HepG2 (cell line): ENCODE data around the gene GAL3ST2. TPM values are rescaled to one million over a fixed set of nuclear protein-coding genes. Genes with fewer than 3 reads are reported as not detected.
A peak's percentile ranks its signal among the peaks of the same experiment; 100 is the strongest.

ENCODE experiments used
- DDIT3 ChIP-seq: sonication (generic); formaldehyde crosslinking; IDR thresholded peaks from 2 replicates; pipeline ENCODE4 v1.4.0; 2020; ENCODE audit warnings: mild to moderate bottlenecking, missing genetic modification reagents
- JUNB ChIP-seq: sonication (generic); formaldehyde crosslinking; IDR thresholded peaks from 2 replicates; pipeline ENCODE4 v1.8.0; 2022; ENCODE audit warnings: missing genetic modification reagents, mild to moderate bottlenecking, borderline replicate concordance
- KLF13 ChIP-seq: sonication (generic); formaldehyde crosslinking; IDR thresholded peaks from 2 replicates; pipeline ENCODE4 v1.4.0; 2020; ENCODE audit warnings: mild to moderate bottlenecking, missing genetic modification reagents
- MEF2D ChIP-seq: sonication (generic); formaldehyde crosslinking; IDR thresholded peaks from 2 replicates; pipeline ENCODE4 v1.5.1; 2020; ENCODE audit warnings: mild to moderate bottlenecking, missing genetic modification reagents
- MXI1 ChIP-seq: IDR thresholded peaks from 3 replicates; pipeline ENCODE4 v1.6.1; 2012; ENCODE audit warnings: low read depth, low read length, inconsistent platforms, borderline replicate concordance
- NFAT5 ChIP-seq: sonication (generic); formaldehyde crosslinking; IDR thresholded peaks from 2 replicates; pipeline ENCODE4 v1.4.0; 2020; ENCODE audit warnings: missing genetic modification reagents
- SAP130 ChIP-seq: IDR thresholded peaks from 2 replicates; pipeline ENCODE4 v1.6.1; 2016; ENCODE audit warnings: low read depth
- ZNF343 ChIP-seq: sonication (generic); formaldehyde crosslinking; IDR thresholded peaks from 2 replicates; pipeline ENCODE4 v1.4.0; 2020; ENCODE audit warnings: mild to moderate bottlenecking, missing genetic modification reagents
- ZNF451 ChIP-seq: sonication (generic); formaldehyde crosslinking; IDR thresholded peaks from 2 replicates; pipeline ENCODE4 v1.5.0; 2020; ENCODE audit warnings: mild to moderate bottlenecking, missing genetic modification reagents
- ZNF670 ChIP-seq: sonication (generic); formaldehyde crosslinking; IDR thresholded peaks from 2 replicates; pipeline ENCODE4 v1.8.0; 2022; ENCODE audit warnings: mild to moderate bottlenecking, missing genetic modification reagents, borderline replicate concordance
- ZNF672 ChIP-seq: sonication (generic); formaldehyde crosslinking; IDR thresholded peaks from 2 replicates; pipeline ENCODE4 v1.8.1; 2022; ENCODE audit warnings: missing genetic modification reagents
- ZSCAN12 ChIP-seq: sonication (generic); formaldehyde crosslinking; IDR thresholded peaks from 2 replicates; pipeline ENCODE4 v1.9.0; 2021; ENCODE audit warnings: mild to moderate bottlenecking, missing genetic modification reagents
- polyA plus RNA-seq, 8 experiments: library from polyadenylated mRNA; depleted of rRNA in 3 of 8; stranded (reverse) in 7 of 8; unstranded in 1 of 8; fragments of >200 nt; fragmentation: Illumina TruSeq in 4 of 8; extraction: Trizol in 4 of 8; gene quantifications; 2 replicates each; pipeline versions ENCODE4 v1.2.1 to v1.2.3, GENCODE V29; 2011 to 2016; ENCODE audit warnings: low read depth in 4 of 8, missing spikeins in 1 of 8, mixed read lengths in 1 of 8; ENCODE audit not compliant: insufficient read depth in 1 of 8
- total RNA-seq, 5 experiments: library from RNA; depleted of rRNA; stranded (reverse); fragments of >200 nt; fragmentation: Illumina TruSeq; extraction: Trizol; gene quantifications; 2 replicates each; pipeline ENCODE4 v1.2.3, GENCODE V29; 2016; ENCODE audit warnings: low read depth in 1 of 5
- TF ChIP-seq, protein P1 (sequence below): sonication (generic); formaldehyde crosslinking; IDR thresholded peaks from 2 replicates; pipeline ENCODE4 v1.5.1; 2020; ENCODE audit warnings: mild to moderate bottlenecking, moderate library complexity, missing genetic modification reagents
- TF ChIP-seq, protein P2 (sequence below): IDR thresholded peaks from 2 replicates; pipeline ENCODE4 v1.6.1; 2018; ENCODE audit warnings: missing genetic modification reagents, mild to moderate bottlenecking, missing compliant biosample characterization

GAL3ST2 gene
- total and polyA plus RNA-seq, 2 of the 13 experiments (the other 11 are each of a cell fraction or from before 2014, with no cell fraction given), result 0.17 to 0.20 TPM

DNA sequence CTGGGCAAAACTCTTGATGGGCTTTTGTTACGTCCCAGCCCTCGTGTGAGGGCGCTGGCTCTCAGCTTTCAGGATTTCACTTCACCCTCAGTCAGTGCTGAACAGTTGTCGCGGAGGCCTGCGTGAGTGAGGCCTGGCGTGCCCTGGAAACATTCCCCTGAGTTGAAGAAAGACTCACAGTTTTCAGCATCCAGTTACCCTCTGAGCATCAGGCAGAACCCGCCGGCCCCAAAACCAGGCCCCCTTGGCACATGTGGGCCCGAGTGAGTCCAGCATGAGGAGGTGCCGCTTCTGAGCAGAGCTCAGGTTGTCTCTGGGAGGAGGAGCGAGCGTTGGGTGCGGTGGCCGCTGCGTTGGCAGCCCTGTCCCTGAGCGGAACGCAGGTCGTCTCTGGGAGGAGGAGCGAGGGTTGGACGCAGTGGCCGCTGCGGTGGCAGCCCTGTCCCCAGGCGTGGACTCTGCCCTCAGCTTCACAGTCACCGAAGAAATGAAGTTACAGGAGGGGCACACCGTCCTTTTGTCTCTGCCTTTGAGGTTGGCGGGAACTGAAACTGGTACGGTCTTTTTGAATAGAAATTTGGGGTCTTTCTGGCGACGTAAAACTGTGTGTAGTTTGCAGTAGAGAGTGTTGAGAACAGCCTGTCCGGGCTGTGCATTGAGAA, 32.2 kb downstream of the GAL3ST2 start, which contains the start of gene NEU4 (continued):
- TF ChIP-seq NFAT5 (CRISPR knock-in tag) (peak; percentile 93), ZNF343 (CRISPR knock-in tag) (peak; percentile 95), MEF2D (CRISPR knock-in tag) (peak; percentile 72; the same call in 1 of the 2 replicates), ZNF670 (CRISPR knock-in tag) (peak; percentile 93; the same call in 1 of the 2 replicates), ZNF672 (CRISPR knock-in tag) (no peak), DDIT3 (CRISPR knock-in tag) (no peak), ZSCAN12 (CRISPR knock-in tag) (peak; percentile 80; the same call in 1 of the 2 replicates), JUNB (CRISPR knock-in tag) (no peak), SAP130 (CRISPR knock-in tag) (peak; percentile 96), MXI1 (peak; percentile 71; the same call in 1 of the 3 replicates), KLF13 (CRISPR knock-in tag) (no peak), ZNF451 (peak; percentile 97)
- TF ChIP-seq, protein P1, sequence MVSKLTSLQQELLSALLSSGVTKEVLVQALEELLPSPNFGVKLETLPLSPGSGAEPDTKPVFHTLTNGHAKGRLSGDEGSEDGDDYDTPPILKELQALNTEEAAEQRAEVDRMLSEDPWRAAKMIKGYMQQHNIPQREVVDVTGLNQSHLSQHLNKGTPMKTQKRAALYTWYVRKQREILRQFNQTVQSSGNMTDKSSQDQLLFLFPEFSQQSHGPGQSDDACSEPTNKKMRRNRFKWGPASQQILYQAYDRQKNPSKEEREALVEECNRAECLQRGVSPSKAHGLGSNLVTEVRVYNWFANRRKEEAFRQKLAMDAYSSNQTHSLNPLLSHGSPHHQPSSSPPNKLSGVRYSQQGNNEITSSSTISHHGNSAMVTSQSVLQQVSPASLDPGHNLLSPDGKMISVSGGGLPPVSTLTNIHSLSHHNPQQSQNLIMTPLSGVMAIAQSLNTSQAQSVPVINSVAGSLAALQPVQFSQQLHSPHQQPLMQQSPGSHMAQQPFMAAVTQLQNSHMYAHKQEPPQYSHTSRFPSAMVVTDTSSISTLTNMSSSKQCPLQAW (CRISPR knock-in tag), result peak; percentile 92
- TF ChIP-seq, protein P2, sequence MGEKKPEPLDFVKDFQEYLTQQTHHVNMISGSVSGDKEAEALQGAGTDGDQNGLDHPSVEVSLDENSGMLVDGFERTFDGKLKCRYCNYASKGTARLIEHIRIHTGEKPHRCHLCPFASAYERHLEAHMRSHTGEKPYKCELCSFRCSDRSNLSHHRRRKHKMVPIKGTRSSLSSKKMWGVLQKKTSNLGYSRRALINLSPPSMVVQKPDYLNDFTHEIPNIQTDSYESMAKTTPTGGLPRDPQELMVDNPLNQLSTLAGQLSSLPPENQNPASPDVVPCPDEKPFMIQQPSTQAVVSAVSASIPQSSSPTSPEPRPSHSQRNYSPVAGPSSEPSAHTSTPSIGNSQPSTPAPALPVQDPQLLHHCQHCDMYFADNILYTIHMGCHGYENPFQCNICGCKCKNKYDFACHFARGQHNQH (CRISPR knock-in tag), result peak; percentile 98
